Measurements from ENCODE around the gene PRDM5. TPM values are rescaled to one million over a fixed set of nuclear protein-coding genes. Genes with fewer than 3 reads are reported as not detected.

PRDM5 gene
- total and polyA plus RNA-seq, 2 donors from 2014 or later, result 2.6 to 9.1 TPM

GRCh38 chr4:120709991-120710390 lies 212.5 kb downstream of the PRDM5 start:
- no peak overlapping the region for H3K9ac ChIP-seq (ENCODE audit: low read length in 3 of 3)
- H3K4me1 ChIP-seq (ENCODE audit: control insufficient read depth in 2 of 3, insufficient read depth in 2 of 3, low read depth in 1 of 3, low read length in 3 of 3), result no peaks in the 10 kb centered on the region
- DNase-seq (no peak), FAIRE-seq (no peak)
- no peak overlapping the region for H3K27ac ChIP-seq (ENCODE audit: low read depth in 2 of 2, low read length in 2 of 2)
- H3K27me3 ChIP-seq (ENCODE audit: control insufficient read depth, insufficient read depth, low read length), result no peaks in the 10 kb centered on the region
- no peak overlapping the region for H3K4me3 ChIP-seq (ENCODE audit: low read length in 3 of 3)
- no peak for TF ChIP-seq CTCF (IDR thresholded peaks at IDR 0.05; ENCODE audit: borderline replicate concordance, extremely low read depth, insufficient read depth)
- intact Hi-C loops (cut with DNase I), result no loop called here
- H3K36me3 ChIP-seq (ENCODE audit: control insufficient read depth in 2 of 3, insufficient read depth in 3 of 3, low read length in 3 of 3), result no peaks in the 10 kb centered on the region
- H3K9me3 ChIP-seq (ENCODE audit: control insufficient read depth in 2 of 3, insufficient read depth in 1 of 3, low read length in 3 of 3), result no peaks in the 10 kb centered on the region

GRCh38 chr4:120704538-120704937 lies 218.0 kb downstream of the PRDM5 start:
- no peaks in the 10 kb centered on the region for H3K27me3 ChIP-seq (ENCODE audit: control insufficient read depth, insufficient read depth, low read length)
- H3K36me3 ChIP-seq (ENCODE audit: control insufficient read depth in 2 of 3, insufficient read depth in 3 of 3, low read length in 3 of 3), result no peaks in the 10 kb centered on the region
- H3K4me1 ChIP-seq (ENCODE audit: control insufficient read depth in 2 of 3, insufficient read depth in 2 of 3, low read depth in 1 of 3, low read length in 3 of 3), result no peaks in the 10 kb centered on the region
- H3K9me3 ChIP-seq (ENCODE audit: control insufficient read depth in 2 of 3, insufficient read depth in 1 of 3, low read length in 3 of 3), result no peaks in the 10 kb centered on the region
- intact Hi-C loops (cut with DNase I), result no loop called here
- H3K27ac ChIP-seq (ENCODE audit: low read depth in 2 of 2, low read length in 2 of 2), result no peak overlapping the region
- TF ChIP-seq CTCF (IDR thresholded peaks at IDR 0.05; ENCODE audit: borderline replicate concordance, extremely low read depth, insufficient read depth), result no peak
- H3K9ac ChIP-seq (ENCODE audit: low read length in 3 of 3), result no peak overlapping the region
- DNase-seq, result no peak
- H3K4me3 ChIP-seq (ENCODE audit: low read length in 3 of 3), result no peak overlapping the region
- no peak for FAIRE-seq

- H3K27me3 ChIP-seq (ENCODE audit: control insufficient read depth, insufficient read depth, low read length), result no peaks in the 10 kb centered on the region
- H3K4me3 ChIP-seq (ENCODE audit: low read length in 3 of 3), result no peak overlapping the region
- no peak for FAIRE-seq
- H3K9ac ChIP-seq (ENCODE audit: low read length in 3 of 3), result no peak overlapping the region
- H3K4me1 ChIP-seq (ENCODE audit: control insufficient read depth in 2 of 3, insufficient read depth in 2 of 3, low read depth in 1 of 3, low read length in 3 of 3), result no peaks in the 10 kb centered on the region
- no peak for TF ChIP-seq CTCF (IDR thresholded peaks at IDR 0.05; ENCODE audit: borderline replicate concordance, extremely low read depth, insufficient read depth)
- H3K36me3 ChIP-seq (ENCODE audit: control insufficient read depth in 2 of 3, insufficient read depth in 3 of 3, low read length in 3 of 3), result no peaks in the 10 kb centered on the region
- DNase-seq, result no peak
- H3K9me3 ChIP-seq (ENCODE audit: control insufficient read depth in 2 of 3, insufficient read depth in 1 of 3, low read length in 3 of 3), result no peaks in the 10 kb centered on the region
- H3K27ac ChIP-seq (ENCODE audit: low read depth in 2 of 2, low read length in 2 of 2), result no peak overlapping the region
- intact Hi-C loops (cut with DNase I), result no loop called here
These were observed 218.6 kb downstream of the PRDM5 start for GRCh38 chr4:120703908-120704307.

- Histone ChIP-seq H3K4me3 (ENCODE audit: low read length in 3 of 3) (no peak overlapping the region), H3K27ac (ENCODE audit: low read depth in 2 of 2, low read length in 2 of 2) (no peak overlapping the region), H3K4me1 (ENCODE audit: control insufficient read depth in 2 of 3, insufficient read depth in 2 of 3, low read depth in 1 of 3, low read length in 3 of 3) (no peaks in the 10 kb centered on the region), H3K36me3 (ENCODE audit: control insufficient read depth in 2 of 3, insufficient read depth in 3 of 3, low read length in 3 of 3) (no peaks in the 10 kb centered on the region), H3K9ac (ENCODE audit: low read length in 3 of 3) (no peak overlapping the region), H3K9me3 (ENCODE audit: control insufficient read depth in 2 of 3, insufficient read depth in 1 of 3, low read length in 3 of 3) (no peaks in the 10 kb centered on the region), H3K27me3 (ENCODE audit: control insufficient read depth, insufficient read depth, low read length) (no peaks in the 10 kb centered on the region)
- intact Hi-C loops (cut with DNase I), result no loop called here
- DNase-seq (no peak), FAIRE-seq (no peak)
- no peak for TF ChIP-seq CTCF (IDR thresholded peaks at IDR 0.05; ENCODE audit: borderline replicate concordance, extremely low read depth, insufficient read depth)
These were observed 223.2 kb downstream of the PRDM5 start for GRCh38 chr4:120699354-120699753.
